Neural cell (in vitro differentiated cells): ENCODE measurements around the gene BRD8.
"Not testable (repeated sequence)": the region's sequence is repeated elsewhere in the genome, so short reads cannot be mapped to it uniquely, and the experiment has no call there.

ENCODE experiments used
- EZH2 ChIP-seq: fragments of 200-600, 300-800 bp; shearing (Covaris generic), sonication (generic); IDR thresholded peaks from 2 replicates; pipeline ENCODE4 v1.6.1; 2014; ENCODE audit warnings: antibody characterized with exemption, low read length, borderline replicate concordance, mild to moderate bottlenecking; ENCODE audit not compliant: insufficient read depth, poor library complexity, severe bottlenecking
- MXI1 ChIP-seq: fragments of 450-650 bp; conservative IDR thresholded peaks from 2 replicates; pipeline ENCODE4 v1.6.1; 2014; ENCODE audit warnings: antibody characterized with exemption, mild to moderate bottlenecking; ENCODE audit not compliant: poor library complexity, severe bottlenecking
- POLR2AphosphoS5 ChIP-seq: IDR thresholded peaks from 2 replicates; pipeline ENCODE4 v1.6.1; 2012
- RAD21 ChIP-seq: fragments of 450-650 bp; conservative IDR thresholded peaks from 2 replicates; pipeline ENCODE4 v1.6.1; 2014; ENCODE audit warnings: antibody characterized with exemption, mild to moderate bottlenecking, moderate library complexity
- TAF1 ChIP-seq: IDR thresholded peaks from 2 replicates; pipeline ENCODE4 v1.6.1; 2012; ENCODE audit warnings: low read depth
- TF ChIP-seq, protein P1 (sequence below): fragments of 450-650 bp; IDR thresholded peaks from 2 replicates; pipeline ENCODE4 v1.5.1; 2014; ENCODE audit warnings: antibody characterized with exemption, mild to moderate bottlenecking, moderate library complexity; ENCODE audit not compliant: poor library complexity, severe bottlenecking
- TF ChIP-seq, protein P2 (sequence below): IDR thresholded peaks from 2 replicates; pipeline ENCODE4 v1.6.1; 2012; ENCODE audit warnings: borderline replicate concordance

DNA sequence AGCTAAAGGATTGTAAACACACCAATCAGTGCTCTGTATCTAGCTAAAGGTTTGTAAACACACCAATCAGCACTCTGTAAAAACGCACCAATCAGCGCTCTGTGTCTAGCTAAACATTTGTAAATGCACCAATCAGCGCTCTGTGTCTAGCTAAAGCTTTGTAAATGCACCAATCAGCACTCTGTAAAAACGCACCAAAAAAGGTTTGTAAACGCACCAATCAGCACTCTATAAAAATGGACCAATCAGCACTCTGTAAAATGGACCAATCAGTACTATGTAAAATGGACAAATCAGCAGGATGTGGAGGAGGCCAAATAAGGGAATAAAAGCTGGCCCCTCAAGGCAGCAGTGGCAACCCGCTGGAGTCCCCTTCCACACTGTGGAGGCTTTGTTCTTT, 34.9 kb downstream of the BRD8 start:
- TF ChIP-seq, protein P1, sequence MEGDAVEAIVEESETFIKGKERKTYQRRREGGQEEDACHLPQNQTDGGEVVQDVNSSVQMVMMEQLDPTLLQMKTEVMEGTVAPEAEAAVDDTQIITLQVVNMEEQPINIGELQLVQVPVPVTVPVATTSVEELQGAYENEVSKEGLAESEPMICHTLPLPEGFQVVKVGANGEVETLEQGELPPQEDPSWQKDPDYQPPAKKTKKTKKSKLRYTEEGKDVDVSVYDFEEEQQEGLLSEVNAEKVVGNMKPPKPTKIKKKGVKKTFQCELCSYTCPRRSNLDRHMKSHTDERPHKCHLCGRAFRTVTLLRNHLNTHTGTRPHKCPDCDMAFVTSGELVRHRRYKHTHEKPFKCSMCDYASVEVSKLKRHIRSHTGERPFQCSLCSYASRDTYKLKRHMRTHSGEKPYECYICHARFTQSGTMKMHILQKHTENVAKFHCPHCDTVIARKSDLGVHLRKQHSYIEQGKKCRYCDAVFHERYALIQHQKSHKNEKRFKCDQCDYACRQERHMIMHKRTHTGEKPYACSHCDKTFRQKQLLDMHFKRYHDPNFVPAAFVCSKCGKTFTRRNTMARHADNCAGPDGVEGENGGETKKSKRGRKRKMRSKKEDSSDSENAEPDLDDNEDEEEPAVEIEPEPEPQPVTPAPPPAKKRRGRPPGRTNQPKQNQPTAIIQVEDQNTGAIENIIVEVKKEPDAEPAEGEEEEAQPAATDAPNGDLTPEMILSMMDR, result not testable (repeated sequence)
- not testable (repeated sequence) for TF ChIP-seq EZH2, MXI1, POLR2AphosphoS5, RAD21, TAF1
- TF ChIP-seq, protein P2, sequence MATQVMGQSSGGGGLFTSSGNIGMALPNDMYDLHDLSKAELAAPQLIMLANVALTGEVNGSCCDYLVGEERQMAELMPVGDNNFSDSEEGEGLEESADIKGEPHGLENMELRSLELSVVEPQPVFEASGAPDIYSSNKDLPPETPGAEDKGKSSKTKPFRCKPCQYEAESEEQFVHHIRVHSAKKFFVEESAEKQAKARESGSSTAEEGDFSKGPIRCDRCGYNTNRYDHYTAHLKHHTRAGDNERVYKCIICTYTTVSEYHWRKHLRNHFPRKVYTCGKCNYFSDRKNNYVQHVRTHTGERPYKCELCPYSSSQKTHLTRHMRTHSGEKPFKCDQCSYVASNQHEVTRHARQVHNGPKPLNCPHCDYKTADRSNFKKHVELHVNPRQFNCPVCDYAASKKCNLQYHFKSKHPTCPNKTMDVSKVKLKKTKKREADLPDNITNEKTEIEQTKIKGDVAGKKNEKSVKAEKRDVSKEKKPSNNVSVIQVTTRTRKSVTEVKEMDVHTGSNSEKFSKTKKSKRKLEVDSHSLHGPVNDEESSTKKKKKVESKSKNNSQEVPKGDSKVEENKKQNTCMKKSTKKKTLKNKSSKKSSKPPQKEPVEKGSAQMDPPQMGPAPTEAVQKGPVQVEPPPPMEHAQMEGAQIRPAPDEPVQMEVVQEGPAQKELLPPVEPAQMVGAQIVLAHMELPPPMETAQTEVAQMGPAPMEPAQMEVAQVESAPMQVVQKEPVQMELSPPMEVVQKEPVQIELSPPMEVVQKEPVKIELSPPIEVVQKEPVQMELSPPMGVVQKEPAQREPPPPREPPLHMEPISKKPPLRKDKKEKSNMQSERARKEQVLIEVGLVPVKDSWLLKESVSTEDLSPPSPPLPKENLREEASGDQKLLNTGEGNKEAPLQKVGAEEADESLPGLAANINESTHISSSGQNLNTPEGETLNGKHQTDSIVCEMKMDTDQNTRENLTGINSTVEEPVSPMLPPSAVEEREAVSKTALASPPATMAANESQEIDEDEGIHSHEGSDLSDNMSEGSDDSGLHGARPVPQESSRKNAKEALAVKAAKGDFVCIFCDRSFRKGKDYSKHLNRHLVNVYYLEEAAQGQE, result not testable (repeated sequence)
